Erythroblast (primary cell): ENCODE data around the gene RBCK1.

Experiments used
- DNase-seq, 2 experiments: peaks; one replicate each; lab custom pipeline; 2025; lab: John Stamatoyannopoulos, UW
- GATA1 ChIP-seq: IDR thresholded peaks from 2 replicates; pipeline ENCODE4 v1.6.1; 2011; ENCODE audit warnings: low read depth, mild to moderate bottlenecking, control low read depth, low read length, moderate library complexity
- POLR2A ChIP-seq: IDR thresholded peaks from 2 replicates; pipeline ENCODE4 v1.6.1; 2011; ENCODE audit warnings: mild to moderate bottlenecking, low read length

The RBCK1 gene

GRCh38 chr20:421685-422250, 13.7 kb downstream of the RBCK1 start:
- TF ChIP-seq POLR2A (no peak), GATA1 (no peak)
- no peak for DNase-seq

- TF ChIP-seq POLR2A (no peak), GATA1 (no peak)
- no peak for DNase-seq
Observed at GRCh38 chr20:426566-426965, 18.5 kb downstream of the RBCK1 start.

- TF ChIP-seq POLR2A (no peak), GATA1 (no peak)
- DNase-seq = no peak
Observed at GRCh38 chr20:427401-427800, 19.3 kb downstream of the RBCK1 start.

GRCh38 chr20:427849-428657, 20.0 kb downstream of the RBCK1 start:
- no peak for TF ChIP-seq GATA1
- TF ChIP-seq POLR2A = no peak
- no peak for DNase-seq

GRCh38 chr20:428658-429200, 20.6 kb downstream of the RBCK1 start:
- no peak for TF ChIP-seq GATA1
- no peak for TF ChIP-seq POLR2A
- no peak for DNase-seq

- no peak for DNase-seq
- TF ChIP-seq GATA1 = no peak
- no peak for TF ChIP-seq POLR2A
Observed at GRCh38 chr20:430091-430999, 22.2 kb downstream of the RBCK1 start.

- TF ChIP-seq POLR2A = no peak
- TF ChIP-seq GATA1 = no peak
- DNase-seq = peak; percentile 81
Observed at GRCh38 chr20:431012-431904, 23.2 kb downstream of the RBCK1 start.

- DNase-seq = no peak
- TF ChIP-seq GATA1 (no peak), POLR2A (no peak)
Observed at GRCh38 chr20:432208-432607, 24.1 kb downstream of the RBCK1 start.

GRCh38 chr20:432677-433299, 24.7 kb downstream of the RBCK1 start:
- DNase-seq = no peak
- TF ChIP-seq GATA1 (no peak), POLR2A (no peak)

GRCh38 chr20:433300-433975, 25.3 kb downstream of the RBCK1 start:
- TF ChIP-seq GATA1 (no peak), POLR2A (no peak)
- no peak for DNase-seq

GRCh38 chr20:434221-434620, 26.1 kb downstream of the RBCK1 start:
- no peak for TF ChIP-seq POLR2A
- TF ChIP-seq GATA1 = no peak
- DNase-seq = no peak
